Cerebellar nuclear complex (tissue), 1 donor: ENCODE results near the gene EFS.
"Not testable (repeated sequence)": the region's sequence is repeated elsewhere in the genome, so short reads cannot be mapped to it uniquely, and the experiment has no call there.

Experiments
- DNase-seq, 2 experiments: peaks; one replicate each; lab custom pipeline; 2025; lab: John Stamatoyannopoulos, UW

Gene EFS

DNA sequence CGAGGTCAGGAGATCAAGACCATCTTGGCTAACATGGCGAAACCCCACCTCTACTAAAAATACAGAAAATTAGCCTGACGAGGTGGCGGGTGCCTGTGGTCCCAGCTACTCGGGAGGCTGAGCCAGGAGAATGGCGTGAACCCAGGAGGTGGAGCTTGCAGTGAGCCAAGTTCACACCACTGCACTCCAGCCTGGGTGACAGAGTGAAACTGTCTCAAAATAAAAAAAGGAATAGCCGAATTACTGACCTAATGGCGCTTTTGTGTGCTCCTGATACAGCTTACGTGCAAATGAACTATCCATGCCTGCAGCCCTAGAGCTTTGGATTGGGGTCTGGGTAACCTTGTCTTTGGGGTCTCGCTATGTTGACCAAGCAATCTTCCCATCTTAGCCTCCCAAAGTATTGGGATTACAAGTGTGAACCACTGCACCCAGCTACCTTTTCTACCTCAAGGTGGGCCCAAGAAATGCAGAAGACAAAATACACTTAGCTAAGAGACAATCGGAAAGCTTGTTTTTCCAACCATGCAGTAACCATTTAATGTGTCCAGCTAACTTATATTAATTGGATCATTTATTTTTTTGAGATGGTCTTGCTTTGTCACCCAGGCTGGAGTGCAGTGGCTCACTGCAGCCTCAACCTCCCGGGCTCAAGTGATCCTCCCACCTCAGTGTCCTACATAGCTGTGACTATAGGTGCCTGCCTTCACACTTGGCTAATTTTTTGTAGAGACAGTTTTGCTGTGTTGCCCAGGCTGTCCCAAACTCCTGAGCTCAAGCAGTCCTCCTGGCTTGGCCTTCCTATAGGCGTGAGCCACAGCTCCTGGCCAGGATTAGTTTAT lies 38.3 kb downstream of the EFS start:
- DNase-seq, result no peak

DNA sequence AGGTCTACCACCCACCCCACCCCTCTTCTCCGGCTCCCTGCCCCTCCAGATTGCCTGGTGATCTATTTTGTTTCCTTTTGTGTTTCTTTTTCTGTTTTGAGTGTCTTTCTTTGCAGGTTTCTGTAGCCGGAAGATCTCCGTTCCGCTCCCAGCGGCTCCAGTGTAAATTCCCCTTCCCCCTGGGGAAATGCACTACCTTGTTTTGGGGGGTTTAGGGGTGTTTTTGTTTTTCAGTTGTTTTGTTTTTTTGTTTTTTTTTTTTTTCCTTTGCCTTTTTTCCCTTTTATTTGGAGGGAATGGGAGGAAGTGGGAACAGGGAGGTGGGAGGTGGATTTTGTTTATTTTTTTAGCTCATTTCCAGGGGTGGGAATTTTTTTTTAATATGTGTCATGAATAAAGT lies 39.2 kb downstream of the EFS start:
- not testable (repeated sequence) for DNase-seq

DNA sequence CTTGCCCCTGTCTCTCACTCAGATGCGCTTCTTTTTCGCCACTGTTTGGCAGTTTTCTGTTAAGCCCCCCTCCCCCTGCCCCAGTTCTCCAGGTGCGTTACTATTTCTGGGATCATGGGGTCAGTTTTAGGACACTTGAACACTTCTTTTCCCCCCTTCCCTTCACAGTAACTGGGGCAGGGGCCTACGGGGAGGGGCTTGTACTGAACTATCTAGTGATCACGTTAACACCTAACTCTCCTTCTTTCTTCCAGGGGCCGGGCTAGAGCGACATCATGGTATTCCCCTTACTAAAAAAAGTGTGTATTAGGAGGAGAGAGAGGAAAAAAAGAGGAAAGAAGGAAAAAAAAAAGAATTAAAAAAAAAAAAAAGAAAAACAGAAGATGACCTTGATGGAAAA lies 40.0 kb downstream of the EFS start:
- DNase-seq, result no peak

- DNase-seq, result no peak
These were observed 40.5 kb downstream of the EFS start for GRCh38 chr14:23324455-23324846.

- DNase-seq, result no peak
These were observed 41.0 kb downstream of the EFS start for GRCh38 chr14:23323838-23324454.

GRCh38 chr14:23322568-23323517 lies 42.1 kb downstream of the EFS start:
- DNase-seq, result no peak

DNA sequence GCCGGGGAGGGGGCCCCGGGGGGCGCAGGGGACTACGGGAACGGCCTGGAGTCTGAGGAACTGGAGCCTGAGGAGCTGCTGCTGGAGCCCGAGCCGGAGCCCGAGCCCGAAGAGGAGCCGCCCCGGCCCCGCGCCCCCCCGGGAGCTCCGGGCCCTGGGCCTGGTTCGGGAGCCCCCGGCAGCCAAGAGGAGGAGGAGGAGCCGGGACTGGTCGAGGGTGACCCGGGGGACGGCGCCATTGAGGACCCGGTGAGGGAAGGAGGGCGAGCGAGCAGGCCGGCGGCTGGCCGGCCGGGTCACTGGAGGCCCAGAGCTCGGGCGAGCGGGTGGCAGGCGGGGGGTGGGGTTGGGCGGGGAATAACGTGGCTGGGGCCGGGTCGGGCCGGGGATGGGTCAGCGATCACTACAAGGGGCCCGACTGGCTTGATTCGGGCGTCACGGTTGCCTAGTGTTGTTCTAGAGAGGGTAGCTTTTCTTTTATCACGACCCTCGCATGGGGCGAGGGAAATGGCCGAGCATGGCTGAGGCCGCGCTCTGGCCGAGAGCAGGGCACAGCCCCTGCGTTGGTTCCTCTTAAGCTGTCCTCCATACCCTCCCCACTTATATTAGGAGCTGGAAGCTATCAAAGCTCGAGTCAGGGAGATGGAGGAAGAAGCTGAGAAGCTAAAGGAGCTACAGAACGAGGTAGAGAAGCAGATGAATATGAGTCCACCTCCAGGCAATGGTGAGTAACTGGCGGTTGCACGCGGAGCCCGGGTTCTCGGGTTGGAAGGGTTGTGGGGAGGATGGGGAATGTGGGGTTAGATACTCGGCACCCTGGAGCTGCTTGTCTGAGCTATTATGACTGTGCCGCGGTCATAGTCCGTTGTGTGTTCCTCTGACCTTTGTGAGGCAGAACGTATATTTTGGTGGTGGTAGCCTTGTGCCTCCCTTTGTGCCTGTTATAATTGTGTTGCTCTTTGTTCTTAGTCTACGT lies 43.1 kb downstream of the EFS start:
- DNase-seq, result no peak

DNA sequence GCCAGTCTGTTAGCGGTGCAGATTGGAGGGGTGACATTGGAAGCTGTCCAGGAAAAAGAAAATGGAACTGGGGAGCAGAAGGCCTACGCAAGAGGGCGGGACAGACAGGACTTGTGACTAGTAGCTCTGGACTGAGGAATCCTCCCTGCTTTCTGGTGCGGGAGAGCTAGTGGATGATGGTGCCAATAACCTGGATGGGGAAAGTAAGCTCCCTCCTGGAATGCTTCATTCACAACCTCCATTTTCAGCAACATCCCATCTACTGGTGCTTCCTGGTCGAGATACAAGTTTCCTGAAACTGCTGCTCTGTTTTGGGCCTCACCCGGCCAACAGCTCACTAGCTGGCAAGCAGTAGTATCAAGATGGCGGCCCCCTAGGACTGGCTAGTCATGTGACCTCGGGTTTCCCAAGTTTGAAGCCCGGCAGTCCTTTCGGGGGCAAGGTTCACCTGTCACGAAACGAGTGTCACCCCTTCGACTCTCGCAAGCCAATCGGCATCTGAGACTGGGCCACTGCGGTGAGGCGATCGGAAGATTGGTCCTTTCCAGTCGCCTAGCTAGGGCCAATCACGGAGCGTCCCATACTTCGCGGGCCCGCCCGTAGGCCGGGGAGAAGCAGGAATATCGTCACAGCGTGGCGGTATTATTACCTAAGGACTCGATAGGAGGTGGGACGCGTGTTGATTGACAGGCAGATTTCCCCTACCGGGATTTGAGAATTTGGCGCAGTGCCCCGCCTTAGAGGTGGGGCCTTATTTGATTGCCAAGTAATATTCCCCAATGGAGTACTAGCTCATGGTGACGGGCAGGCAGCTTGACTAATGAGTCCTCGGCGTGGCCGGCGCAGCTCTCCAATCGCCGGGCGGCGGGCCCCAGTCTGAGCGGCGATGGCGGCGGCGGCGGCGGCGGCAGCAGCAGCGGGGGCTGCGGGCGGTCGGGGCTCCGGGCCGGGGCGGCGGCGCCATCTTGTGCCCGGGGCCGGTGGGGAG lies 44.1 kb downstream of the EFS start, which contains the start of gene PABPN1:
Gene PABPN1, plus strand, starts transcription at position 874 of the 988 bp plus-strand sequence. Its CDS starts 13 bp downstream, at position 887.
- peak; percentile 100 for DNase-seq

DNA sequence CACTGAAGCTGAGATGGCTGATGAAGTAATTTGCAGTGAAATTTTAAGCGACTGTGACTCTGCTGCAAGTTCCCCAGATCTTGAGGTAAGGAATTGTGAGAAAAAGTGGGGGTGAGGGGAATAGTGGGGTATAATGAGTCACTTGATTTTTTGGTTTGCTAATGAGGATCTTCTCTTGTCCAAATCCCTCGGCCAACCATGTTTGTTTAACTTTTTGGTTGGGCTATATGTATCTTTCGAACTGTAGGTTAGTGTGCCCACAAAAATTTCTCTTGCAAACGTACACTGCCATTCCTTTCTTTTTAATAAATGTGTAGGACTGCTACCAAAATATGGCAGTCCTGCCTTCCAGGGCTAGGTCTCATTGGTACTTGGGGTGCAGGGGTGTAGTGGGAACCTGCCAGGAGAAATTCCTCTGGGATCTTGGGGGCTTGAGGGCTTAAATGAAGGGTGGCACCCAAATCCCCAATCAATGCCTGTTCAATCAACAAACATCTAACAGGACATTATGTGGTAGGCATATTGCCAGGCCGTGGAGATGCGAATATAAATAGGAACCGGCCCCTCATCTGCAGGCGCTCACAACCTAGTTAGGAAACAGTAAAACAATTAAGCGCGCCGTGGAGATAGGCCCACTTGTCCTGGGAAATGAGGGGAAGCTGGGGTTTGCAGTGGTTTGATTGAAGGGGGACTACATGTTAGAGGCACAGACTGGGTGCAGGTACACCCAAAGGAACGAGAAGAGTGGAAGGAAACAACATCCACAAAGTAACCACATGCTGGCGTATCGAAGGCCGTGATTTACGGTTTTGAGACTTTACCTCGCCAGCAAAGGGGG lies 45.0 kb downstream of the EFS start:
- no peak for DNase-seq

DNA sequence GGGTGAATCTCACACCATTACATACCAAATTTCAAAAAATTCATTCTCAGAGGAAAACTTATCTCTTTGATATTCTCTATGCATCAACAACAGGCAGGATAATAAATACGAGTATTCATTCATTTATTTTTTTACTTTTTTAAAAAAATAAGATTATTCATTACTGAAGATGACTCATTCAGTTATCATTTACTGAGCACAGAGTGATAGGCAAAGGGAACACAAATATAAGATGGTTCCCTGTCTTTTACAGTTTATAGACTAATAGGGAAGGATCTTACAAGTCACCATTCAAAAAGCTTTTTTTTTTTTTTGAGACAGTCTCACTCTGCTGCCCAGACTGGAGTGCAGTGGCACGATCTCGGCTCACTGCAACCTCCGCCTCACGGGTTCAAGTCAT lies 48.7 kb downstream of the EFS start:
- DNase-seq, result no peak

DNA sequence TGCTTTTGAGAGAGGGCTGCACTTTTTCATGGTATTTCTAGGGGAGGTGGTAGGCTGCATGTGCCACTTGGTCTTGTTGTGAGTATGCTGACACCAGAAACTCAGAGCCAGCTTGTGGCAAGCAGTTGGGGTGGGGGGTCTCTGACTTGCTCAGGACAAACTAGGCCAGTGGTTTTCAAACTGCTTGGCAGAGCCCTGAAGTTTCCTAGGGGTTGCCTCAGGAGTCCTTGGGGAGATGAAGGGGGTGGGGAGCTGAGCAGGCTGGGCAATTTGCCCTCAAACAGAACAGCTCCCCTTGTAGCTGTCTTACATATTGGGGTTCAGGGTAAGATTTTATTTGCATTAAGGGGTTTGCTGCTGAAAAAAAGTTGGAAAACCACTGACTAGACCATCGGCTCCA lies 54.4 kb downstream of the EFS start:
- DNase-seq, result no peak

DNA sequence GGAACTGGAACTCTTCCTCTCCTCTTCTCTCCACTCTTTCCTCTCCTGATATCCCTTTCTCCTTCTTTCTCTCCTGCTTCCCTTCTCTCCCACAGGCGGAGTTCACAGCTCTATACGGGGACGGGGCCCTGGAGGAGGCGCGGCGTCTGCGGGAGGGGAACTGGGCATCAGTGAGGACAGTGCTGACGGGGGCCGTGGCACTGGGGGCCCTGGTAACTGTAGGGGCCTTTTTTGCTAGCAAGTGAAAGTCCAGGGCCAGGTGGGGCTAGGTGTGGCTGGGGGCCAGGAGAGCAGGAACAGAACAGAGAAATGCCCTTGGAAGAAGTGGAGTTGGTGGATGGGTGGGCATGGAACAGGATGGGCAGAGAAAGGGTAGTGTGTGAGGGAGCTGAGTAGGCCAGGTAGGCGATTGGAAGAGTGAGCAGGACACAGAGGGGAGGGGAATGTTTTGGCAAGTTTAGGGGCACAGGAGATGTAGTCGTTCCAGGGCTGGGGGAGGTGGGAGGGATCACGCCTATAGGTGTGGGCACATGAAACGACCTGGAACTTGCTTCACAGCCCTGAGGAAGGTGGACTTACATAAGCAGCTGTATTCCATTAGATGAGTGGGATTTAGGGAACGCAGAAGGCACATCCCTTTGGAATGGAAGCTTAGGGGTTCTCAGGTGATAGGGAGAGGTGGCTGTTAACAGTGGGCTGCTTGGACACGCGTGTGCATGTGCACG lies 56.1 kb downstream of the EFS start:
- DNase-seq, result no peak

DNA sequence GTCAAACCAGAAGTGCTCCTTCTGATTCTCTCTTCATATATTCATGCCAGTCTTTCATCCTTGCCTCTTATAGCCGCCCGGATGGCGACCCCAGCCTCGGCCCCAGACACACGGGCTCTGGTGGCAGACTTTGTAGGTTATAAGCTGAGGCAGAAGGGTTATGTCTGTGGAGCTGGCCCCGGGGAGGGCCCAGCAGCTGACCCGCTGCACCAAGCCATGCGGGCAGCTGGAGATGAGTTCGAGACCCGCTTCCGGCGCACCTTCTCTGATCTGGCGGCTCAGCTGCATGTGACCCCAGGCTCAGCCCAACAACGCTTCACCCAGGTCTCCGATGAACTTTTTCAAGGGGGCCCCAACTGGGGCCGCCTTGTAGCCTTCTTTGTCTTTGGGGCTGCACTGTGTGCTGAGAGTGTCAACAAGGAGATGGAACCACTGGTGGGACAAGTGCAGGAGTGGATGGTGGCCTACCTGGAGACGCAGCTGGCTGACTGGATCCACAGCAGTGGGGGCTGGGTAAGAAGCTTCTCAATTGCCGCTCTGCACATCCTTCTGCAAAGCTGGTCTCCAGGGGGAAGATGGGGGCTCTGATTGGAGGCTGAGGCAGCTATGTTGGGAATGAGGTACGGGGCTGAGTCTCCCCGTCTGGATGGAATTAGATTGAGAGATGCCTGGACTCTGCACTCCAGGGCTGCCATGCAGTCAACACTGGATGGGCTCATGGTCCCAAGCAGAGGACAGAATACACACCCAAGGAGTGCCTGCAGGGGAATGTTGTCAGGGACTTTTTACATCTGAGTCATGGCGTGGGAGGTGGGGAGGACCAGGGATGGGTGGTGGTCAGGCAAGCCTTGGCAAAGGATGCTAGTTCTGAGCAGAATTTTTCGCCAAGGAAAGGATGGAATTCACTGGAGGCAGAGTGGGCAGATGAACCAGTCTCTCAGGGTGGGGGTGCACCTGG lies 57.0 kb downstream of the EFS start:
- DNase-seq, result no peak

- DNase-seq, result no peak
These were observed 57.8 kb downstream of the EFS start for GRCh38 chr14:23307146-23307530.

DNA sequence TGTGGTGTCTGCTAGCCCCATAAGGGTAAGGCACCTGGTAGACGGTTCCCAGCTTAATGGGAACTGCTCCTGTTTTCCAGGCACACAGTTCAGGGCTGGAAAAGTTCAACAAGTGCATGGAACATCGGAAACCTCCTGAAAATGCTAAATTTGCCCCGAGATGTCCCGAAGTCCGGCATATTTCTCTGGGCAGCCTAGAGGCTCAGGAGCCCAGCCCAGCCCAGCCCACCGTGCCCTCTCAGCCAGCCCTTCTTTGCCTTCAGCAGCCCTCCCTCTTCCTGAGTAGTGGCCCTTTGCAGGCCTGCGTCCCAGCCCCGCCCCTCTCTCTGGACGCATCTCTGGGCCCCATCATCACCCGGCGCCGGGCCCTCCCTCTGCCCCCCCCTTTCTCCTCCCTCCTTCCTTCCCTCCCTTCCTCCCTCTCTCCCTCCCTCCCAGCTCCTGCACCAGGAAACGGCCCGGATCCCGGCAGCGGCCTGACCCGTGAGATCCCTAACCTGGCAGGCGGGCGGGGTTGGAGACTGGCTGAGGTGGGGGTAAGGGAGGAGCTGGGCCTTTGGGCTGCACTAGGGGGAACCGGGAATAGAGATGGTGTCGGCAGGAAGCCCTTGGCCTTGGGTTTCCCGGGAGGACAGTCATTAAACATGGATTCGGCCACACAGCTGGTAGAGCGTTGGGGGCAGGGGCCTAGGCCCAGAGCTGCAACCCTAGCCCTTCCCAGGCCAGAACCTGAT lies 58.4 kb downstream of the EFS start, which contains the start of gene BCL2L2:
Gene BCL2L2, plus strand, starts transcription at position 422 of the 734 bp plus-strand sequence. CDS start 935 bp downstream, outside the sequence.
- DNase-seq, result peak in 1 of 2 experiments; percentile 24
